PC-3 (cell line): Measurements from ENCODE around the gene CLEC2A. TPM values are rescaled to one million over a fixed set of nuclear protein-coding genes. Genes with fewer than 3 reads are reported as not detected.

ENCODE experiments used
- ATAC-seq: fragments of 200-7000 bp; cut with Tn5 transposase; 2 replicates; pipeline ENCODE4 v1.9.1; 2020; ENCODE audit warnings: mild to moderate bottlenecking, moderate library complexity
- BruUV-seq: library from RNA; stranded (reverse); fragments of 400-500 nt; replicated peaks from 2 replicates; lab custom pipeline; 2021; lab: Mats Ljungman, UMichigan
- CTCF ChIA-PET: fragments of 300-600 bp; sonication (Branson Sonifier 250); formaldehyde crosslinking; loops from one replicate; lab custom pipeline; 2022; ENCODE audit warnings: antibody characterized with exemption; lab: Charles Lee
- POLR2A ChIA-PET: fragments of 300-600 bp; sonication (Branson Sonifier 250); formaldehyde crosslinking; loops from one replicate; lab custom pipeline; 2022; ENCODE audit warnings: antibody characterized with exemption; ENCODE audit not compliant: unreplicated experiment; lab: Charles Lee
- DNase-seq: peaks from one replicate; pipeline ENCODE4 v3.0.0-alpha.2; 2015
- H2AFZ ChIP-seq: fragments of 300-600 bp; sonication (generic); 2 replicates; pipeline ENCODE4 v1.6.0; 2016; ENCODE audit warnings: antibody characterized with exemption, low read length
- H3F3A ChIP-seq: fragments of 300-600 bp; sonication (generic); one replicate; pipeline ENCODE4 v1.6.0; 2017; ENCODE audit warnings: antibody characterized with exemption, low read length, control low read depth, mild to moderate bottlenecking; ENCODE audit not compliant: unreplicated experiment
- H3K27ac ChIP-seq: fragments of 300-600 bp; sonication (generic); 2 replicates; pipeline ENCODE4 v1.5.1; 2016; ENCODE audit warnings: mild to moderate bottlenecking, low read length
- H3K27me3 ChIP-seq: fragments of 300-600 bp; sonication (generic); 2 replicates; pipeline ENCODE4 v1.6.1; 2016; ENCODE audit warnings: low read length, mixed read lengths
- H3K36me3 ChIP-seq: fragments of 300-600 bp; sonication (generic); 2 replicates; pipeline ENCODE4 v1.6.1; 2016; ENCODE audit warnings: low read depth, mixed run types, low read length, mixed read lengths
- H3K4me1 ChIP-seq: fragments of 300-600 bp; sonication (generic); 2 replicates; pipeline ENCODE4 v1.5.1; 2016; ENCODE audit warnings: low read length; ENCODE audit not compliant: insufficient read depth
- H3K4me2 ChIP-seq: fragments of 300-600 bp; sonication (generic); 2 replicates; pipeline ENCODE4 v1.6.0; 2016; ENCODE audit warnings: low read length
- H3K4me3 ChIP-seq: fragments of 300-600 bp; sonication (generic); 2 replicates; pipeline ENCODE4 v1.5.1; 2016; ENCODE audit warnings: mild to moderate bottlenecking, low read length, mixed read lengths
- H3K79me2 ChIP-seq: fragments of 300-600 bp; sonication (generic); 2 replicates; pipeline ENCODE4 v1.6.1; 2017; ENCODE audit warnings: low read length, mixed read lengths
- H3K9ac ChIP-seq: fragments of 300-600 bp; sonication (generic); 2 replicates; pipeline ENCODE4 v1.6.0; 2016; ENCODE audit warnings: mild to moderate bottlenecking, low read length
- H3K9me2 ChIP-seq: fragments of 300-600 bp; sonication (generic); replicated peaks from 2 replicates; pipeline ENCODE4 v1.6.1; 2016; ENCODE audit warnings: mixed run types, low read length, mixed read lengths
- H3K9me3 ChIP-seq: fragments of 300-600 bp; sonication (generic); 2 replicates; pipeline ENCODE4 v1.6.1; 2016; ENCODE audit warnings: low read length, mixed read lengths
- H4K20me1 ChIP-seq: fragments of 300-600 bp; sonication (generic); 2 replicates; pipeline ENCODE4 v1.6.1; 2016; ENCODE audit warnings: low read length, mixed read lengths
- EZH2 ChIP-seq: fragments of 300-600 bp; sonication (generic); IDR thresholded peaks from one replicate; pipeline ENCODE4 v1.6.1; 2017; ENCODE audit warnings: antibody characterized with exemption, mild to moderate bottlenecking, low read length; ENCODE audit not compliant: unreplicated experiment
- EZH2phosphoT487 ChIP-seq: fragments of 300-600 bp; sonication (generic); IDR thresholded peaks from 2 replicates; pipeline ENCODE4 v1.6.1; 2018; ENCODE audit warnings: mild to moderate bottlenecking, antibody characterized with exemption, low read length, borderline replicate concordance
- intact Hi-C: fragments of 100-400 bp; cut with micrococcal nuclease; formaldehyde crosslinking; loops from 2 replicates; pipeline ENCODE4 v1.9.0; 2023
- total RNA-seq: library from RNA; depleted of rRNA; stranded (reverse); fragments of >200 nt; gene quantifications from 2 replicates; pipeline ENCODE4 v1.2.3, GENCODE V29; 2014
- TF ChIP-seq, protein P1 (sequence below): fragments of 300-600 bp; sonication (generic); conservative IDR thresholded peaks from 2 replicates; pipeline ENCODE4 v1.5.1; 2017; ENCODE audit warnings: antibody characterized with exemption, low read depth, mild to moderate bottlenecking, low read length

CLEC2A gene
- total RNA-seq, 1 experiment from 2014 or later: not detected

DNA sequence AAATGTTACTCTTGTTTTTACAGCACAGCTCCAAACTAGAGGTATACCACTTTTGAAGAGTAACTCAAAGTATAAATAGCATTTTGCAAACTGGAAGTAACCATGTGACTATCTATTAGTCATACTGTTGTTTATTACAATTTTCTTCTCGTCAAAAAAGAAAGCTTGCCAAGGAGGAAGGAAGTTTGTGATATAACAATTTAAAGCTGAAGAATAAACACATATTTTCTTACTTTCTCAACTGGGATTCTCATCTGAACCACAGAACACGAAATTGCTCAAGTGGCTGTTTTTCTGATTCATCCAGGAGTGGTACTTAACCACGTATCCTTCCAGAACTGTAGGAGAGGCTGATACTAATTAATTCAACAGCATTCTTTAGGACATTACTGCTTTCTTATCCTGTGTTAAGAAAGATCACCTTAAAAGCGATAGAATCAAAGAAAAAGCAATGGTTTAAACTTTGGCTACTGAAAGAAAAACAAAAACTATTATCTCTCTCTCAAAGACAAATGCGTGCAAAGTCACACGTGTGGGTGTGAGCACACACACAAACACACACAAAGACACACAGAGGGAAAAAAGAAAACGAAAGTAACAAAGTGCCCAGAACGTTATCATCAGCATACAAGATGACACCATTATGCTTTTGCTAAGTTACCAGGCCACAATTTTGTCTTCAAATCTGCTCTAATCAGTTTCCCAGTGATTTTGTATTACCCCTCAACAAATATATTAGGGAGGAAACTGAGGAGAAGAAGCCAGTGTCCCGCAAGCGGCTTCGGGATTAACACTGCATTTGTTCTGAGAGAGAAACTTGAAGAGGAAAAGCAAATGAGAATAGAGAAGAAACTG lies 62.6 kb downstream of the CLEC2A start, which contains the start of gene CLEC2B:
Gene CLEC2B, minus strand, starts transcription at position 48 of the 855 bp plus-strand sequence.
- CTCF ChIA-PET: no interaction called here
- H3K4me3 ChIP-seq: peak within 1 kb of the TSS; percentile 70
- H3K27me3 ChIP-seq: no peaks in the 10 kb centered on the region; the same call in 1 of the 2 replicates
- peak within 1 kb of the TSS; percentile 7; the same call in 1 of the 2 replicates for H3K9ac ChIP-seq
- H3K9me2 ChIP-seq: no peaks in the 10 kb centered on the region
- peak within 1 kb of the TSS; percentile 65 for H2AFZ ChIP-seq
- H3K4me1 ChIP-seq: peaks cover 13% of the 10 kb centered on the region; the same call in 1 of the 2 replicates
- POLR2A ChIA-PET: interaction anchor here (0.5 kb wide), 1 partner anchor 179 kb away, joined by 4 read pairs; no protein-coding TSS in a partner anchor
- H3F3A ChIP-seq: no peaks in the 10 kb centered on the region
- no peaks in the 10 kb centered on the region for H3K9me3 ChIP-seq
- H3K79me2 ChIP-seq: no peaks in the 10 kb centered on the region
- no TSS peak for BruUV-seq
- DNase-seq (peak; percentile 69), ATAC-seq (peak; percentile 82)
- no peak for TF ChIP-seq EZH2
- no peak for TF ChIP-seq EZH2phosphoT487
- TF ChIP-seq, protein P1, sequence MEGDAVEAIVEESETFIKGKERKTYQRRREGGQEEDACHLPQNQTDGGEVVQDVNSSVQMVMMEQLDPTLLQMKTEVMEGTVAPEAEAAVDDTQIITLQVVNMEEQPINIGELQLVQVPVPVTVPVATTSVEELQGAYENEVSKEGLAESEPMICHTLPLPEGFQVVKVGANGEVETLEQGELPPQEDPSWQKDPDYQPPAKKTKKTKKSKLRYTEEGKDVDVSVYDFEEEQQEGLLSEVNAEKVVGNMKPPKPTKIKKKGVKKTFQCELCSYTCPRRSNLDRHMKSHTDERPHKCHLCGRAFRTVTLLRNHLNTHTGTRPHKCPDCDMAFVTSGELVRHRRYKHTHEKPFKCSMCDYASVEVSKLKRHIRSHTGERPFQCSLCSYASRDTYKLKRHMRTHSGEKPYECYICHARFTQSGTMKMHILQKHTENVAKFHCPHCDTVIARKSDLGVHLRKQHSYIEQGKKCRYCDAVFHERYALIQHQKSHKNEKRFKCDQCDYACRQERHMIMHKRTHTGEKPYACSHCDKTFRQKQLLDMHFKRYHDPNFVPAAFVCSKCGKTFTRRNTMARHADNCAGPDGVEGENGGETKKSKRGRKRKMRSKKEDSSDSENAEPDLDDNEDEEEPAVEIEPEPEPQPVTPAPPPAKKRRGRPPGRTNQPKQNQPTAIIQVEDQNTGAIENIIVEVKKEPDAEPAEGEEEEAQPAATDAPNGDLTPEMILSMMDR: no peak
- intact Hi-C loops: no loop called here
- H3K27ac ChIP-seq: no peak within 1 kb of the TSS
- no peaks in the 10 kb centered on the region for H4K20me1 ChIP-seq
- no peaks in the 10 kb centered on the region for H3K36me3 ChIP-seq
- H3K4me2 ChIP-seq: peak within 1 kb of the TSS; percentile 95

DNA sequence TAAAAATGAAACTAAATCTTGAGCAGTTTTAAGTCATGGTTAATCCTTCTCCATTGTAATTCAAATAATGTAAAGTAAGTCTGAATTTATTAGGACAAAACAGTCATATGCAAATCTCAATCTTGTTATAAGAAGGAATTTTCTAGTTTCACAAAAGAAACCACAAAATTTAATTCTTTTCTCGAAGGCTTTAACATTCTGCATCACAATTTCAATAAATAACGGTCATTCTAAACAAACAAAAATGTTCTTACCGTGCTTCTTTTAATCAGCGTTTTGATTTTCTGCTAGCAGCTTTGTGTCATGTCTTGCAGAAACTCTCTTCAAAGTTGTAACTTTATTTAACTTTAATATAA lies 63.2 kb downstream of the CLEC2A start:
- Histone ChIP-seq H3K9me3 (no peaks in the 10 kb centered on the region), H3K9me2 (no peaks in the 10 kb centered on the region), H3K27ac (no peak overlapping the region), H3K9ac (no peak overlapping the region), H3K4me1 (peaks cover 13% of the 10 kb centered on the region; the same call in 1 of the 2 replicates), H3K36me3 (no peaks in the 10 kb centered on the region), H3K27me3 (no peaks in the 10 kb centered on the region; the same call in 1 of the 2 replicates), H3F3A (no peaks in the 10 kb centered on the region), H3K4me2 (peak overlapping the region; percentile 95), H3K4me3 (peak overlapping the region; percentile 70), H4K20me1 (no peaks in the 10 kb centered on the region), H3K79me2 (no peaks in the 10 kb centered on the region), H2AFZ (no peak overlapping the region)
- ChIA-PET CTCF (no interaction called here), POLR2A (no interaction called here)
- ATAC-seq (no peak), DNase-seq (no peak)
- TF ChIP-seq EZH2phosphoT487 (no peak), EZH2 (no peak)
- TF ChIP-seq, protein P1: no peak
- intact Hi-C loops: no loop called here
- TSS peak; percentile 79 for BruUV-seq
